BJ (cell line): ENCODE measurements around the gene MED25. TPM values are rescaled to one million over a fixed set of nuclear protein-coding genes. Genes with fewer than 3 reads are reported as not detected.
A peak's percentile ranks its signal among the peaks of the same experiment; 100 is the strongest.

Source experiments
- CTCF ChIA-PET: fragments of 350-600 bp; formaldehyde crosslinking; extraction: SDS; loops from one replicate; lab custom pipeline; 2021; ENCODE audit warnings: antibody characterized with exemption, inconsistent platforms; lab: Yijun Ruan, JAX
- POLR2A ChIA-PET: fragments of 300-600 bp; sonication (Branson Sonifier 250); formaldehyde crosslinking; extraction: SDS; loops from one replicate; lab custom pipeline; 2021; ENCODE audit warnings: antibody characterized with exemption; lab: Charles Lee
- DNase-seq: peaks from one replicate; pipeline ENCODE4 v3.0.0-alpha.2; 2011; ENCODE audit warnings: low read depth
- H3K27me3 ChIP-seq: 2 replicates; pipeline ENCODE4 v1.6.0; 2011; ENCODE audit warnings: low read length; ENCODE audit not compliant: control insufficient read depth, insufficient read depth
- H3K36me3 ChIP-seq: 2 replicates; pipeline ENCODE4 v1.5.1; 2011; ENCODE audit warnings: low read length; ENCODE audit not compliant: control insufficient read depth, insufficient read depth
- H3K4me3 ChIP-seq: 2 replicates; pipeline ENCODE4 v1.5.1; 2011; ENCODE audit warnings: low read depth, mild to moderate bottlenecking, control low read depth, low read length
- CTCF ChIP-seq: IDR thresholded peaks from 2 replicates; pipeline ENCODE4 v1.5.1; 2011; ENCODE audit warnings: low read depth, mild to moderate bottlenecking, control low read depth, inconsistent platforms, low read length, moderate library complexity; ENCODE audit not compliant: insufficient read depth
- polyA plus RNA-seq: library from polyadenylated mRNA; depleted of rRNA; stranded (reverse); fragments of >200 nt; gene quantifications from 2 replicates; pipeline ENCODE4 v1.2.3, GENCODE V29; 2011

Gene MED25
- polyA plus RNA-seq, 1 experiment = 27.7 TPM

- DNase-seq = no peak
- Histone ChIP-seq H3K36me3 (peaks cover 22% of the 10 kb centered on the region), H3K4me3 (no peak overlapping the region), H3K27me3 (no peaks in the 10 kb centered on the region)
- no peak for TF ChIP-seq CTCF
- ChIA-PET CTCF (interaction anchor here (1.0 kb wide), 1 partner anchor 117 kb away, joined by 4 read pairs; no protein-coding TSS in a partner anchor), POLR2A (no interaction called here)
Measured at GRCh38 chr19:49807058-49807903, 10.8 kb upstream of the MED25 start.

GRCh38 chr19:49807904-49808675 is 10.0 kb upstream of the MED25 start:
- ChIA-PET CTCF (no interaction called here), POLR2A (no interaction called here)
- H3K27me3 ChIP-seq = no peaks in the 10 kb centered on the region
- TF ChIP-seq CTCF = no peak
- no peak overlapping the region; the same call in 1 of the 2 replicates for H3K4me3 ChIP-seq
- no peak for DNase-seq
- peaks cover 17% of the 10 kb centered on the region for H3K36me3 ChIP-seq

GRCh38 chr19:49808711-49809159 is 9.4 kb upstream of the MED25 start:
- Histone ChIP-seq H3K27me3 (no peaks in the 10 kb centered on the region), H3K4me3 (peak overlapping the region; percentile 73), H3K36me3 (peaks cover 12% of the 10 kb centered on the region)
- no peak for DNase-seq
- TF ChIP-seq CTCF = no peak
- ChIA-PET CTCF (no interaction called here), POLR2A (no interaction called here)

GRCh38 chr19:49809160-49809940 is 8.7 kb upstream of the MED25 start:
- Histone ChIP-seq H3K4me3 (peak overlapping the region; percentile 73), H3K36me3 (peaks cover 12% of the 10 kb centered on the region), H3K27me3 (no peaks in the 10 kb centered on the region)
- no peak for DNase-seq
- POLR2A ChIA-PET = interaction anchor here (1.0 kb wide), 1 partner anchor 133 kb away, joined by 3 read pairs; no protein-coding TSS in a partner anchor
- peak; percentile 16; the same call in 1 of the 2 replicates for TF ChIP-seq CTCF
- CTCF ChIA-PET = interaction anchor here (0.6 to 2.0 kb wide), 4 partner anchors 92 to 585 kb away, joined by 3 to 6 read pairs (median 4); no protein-coding TSS in a partner anchor
